H9 (cell line): ENCODE results near the gene VWA3A. TPM values are rescaled to one million over a fixed set of nuclear protein-coding genes. Genes with fewer than 3 reads are reported as not detected.
A peak's percentile ranks its signal among the peaks of the same experiment; 100 is the strongest.

Experiments used
- DNase-seq: peaks from one replicate; pipeline ENCODE4 v3.0.0-alpha.2; 2017
- H2AFZ ChIP-seq: one replicate; pipeline ENCODE4 v1.6.1; 2013; ENCODE audit warnings: mild to moderate bottlenecking, low read length, control low read depth, moderate library complexity
- H2AK5ac ChIP-seq: 2 replicates; pipeline ENCODE4 v1.6.1; 2013; ENCODE audit warnings: low read length, control low read depth, mixed read lengths; ENCODE audit not compliant: insufficient read length
- H2BK120ac ChIP-seq: one replicate; pipeline ENCODE4 v1.6.1; 2013; ENCODE audit warnings: low read depth, mild to moderate bottlenecking, low read length, control low read depth, inconsistent platforms; ENCODE audit not compliant: poor library complexity, severe bottlenecking
- H2BK12ac ChIP-seq: 2 replicates; pipeline ENCODE4 v1.6.1; 2013; ENCODE audit warnings: low read length, control low read depth, mixed read lengths, low read depth; ENCODE audit not compliant: insufficient read length
- H2BK15ac ChIP-seq: 2 replicates; pipeline ENCODE4 v1.6.1; 2013; ENCODE audit warnings: low read depth, low read length, control low read depth
- H2BK20ac ChIP-seq: one replicate; pipeline ENCODE4 v1.6.1; 2013; ENCODE audit warnings: low read depth, mild to moderate bottlenecking, low read length, control low read depth, inconsistent platforms; ENCODE audit not compliant: poor library complexity, severe bottlenecking
- H2BK5ac ChIP-seq: 2 replicates; pipeline ENCODE4 v1.6.1; 2013; ENCODE audit warnings: low read length, control low read depth, mixed read lengths; ENCODE audit not compliant: insufficient read length
- H3K14ac ChIP-seq: 2 replicates; pipeline ENCODE4 v1.6.1; 2013; ENCODE audit warnings: low read length, control low read depth; ENCODE audit not compliant: insufficient read depth
- H3K18ac ChIP-seq: 2 replicates; pipeline ENCODE4 v1.6.1; 2013; ENCODE audit warnings: low read depth, mild to moderate bottlenecking, mixed read lengths, low read length, control low read depth; ENCODE audit not compliant: insufficient read length
- H3K23ac ChIP-seq: 2 replicates; pipeline ENCODE4 v1.6.1; 2013; ENCODE audit warnings: low read length, control low read depth, mixed read lengths, low read depth; ENCODE audit not compliant: insufficient read length
- H3K23me2 ChIP-seq: 2 replicates; pipeline ENCODE4 v1.6.1; 2013; ENCODE audit warnings: low read depth, mild to moderate bottlenecking, mixed read lengths, low read length, control low read depth; ENCODE audit not compliant: insufficient read length, poor library complexity, severe bottlenecking
- H3K27ac ChIP-seq: 2 replicates; pipeline ENCODE4 v1.5.1; 2013; ENCODE audit warnings: low read length, control low read depth, mixed read lengths, low read depth; ENCODE audit not compliant: insufficient read length
- H3K27me3 ChIP-seq: 2 replicates; pipeline ENCODE4 v1.6.1; 2013; ENCODE audit warnings: low read length, control low read depth, inconsistent platforms; ENCODE audit not compliant: insufficient read depth
- H3K4ac ChIP-seq: 2 replicates; pipeline ENCODE4 v1.6.1; 2013; ENCODE audit warnings: low read depth, mild to moderate bottlenecking, control low read depth, inconsistent platforms, low read length, moderate library complexity
- H3K4me1 ChIP-seq: 2 replicates; pipeline ENCODE4 v1.6.1; 2013; ENCODE audit warnings: low read length, control low read depth, inconsistent platforms; ENCODE audit not compliant: insufficient read depth
- H3K4me2 ChIP-seq: 2 replicates; pipeline ENCODE4 v1.6.1; 2013; ENCODE audit warnings: low read length, control low read depth, mixed read lengths; ENCODE audit not compliant: insufficient read length, insufficient read depth
- H3K56ac ChIP-seq: 2 replicates; pipeline ENCODE4 v1.6.1; 2013; ENCODE audit warnings: low read depth, mild to moderate bottlenecking, mixed read lengths, low read length, control low read depth; ENCODE audit not compliant: insufficient read length
- H3K79me1 ChIP-seq: 2 replicates; pipeline ENCODE4 v1.6.1; 2013; ENCODE audit warnings: low read depth, mild to moderate bottlenecking, moderate library complexity, low read length, control low read depth, inconsistent platforms; ENCODE audit not compliant: insufficient read depth, poor library complexity, severe bottlenecking
- H3K79me2 ChIP-seq: 2 replicates; pipeline ENCODE4 v1.6.1; 2013; ENCODE audit warnings: low read length, control low read depth, inconsistent platforms; ENCODE audit not compliant: insufficient read depth
- H3K9ac ChIP-seq: 2 replicates; pipeline ENCODE4 v1.6.1; 2013; ENCODE audit warnings: low read length, control low read depth, mixed read lengths; ENCODE audit not compliant: insufficient read length; ENCODE audit errors: extremely low read depth
- H3K9me3 ChIP-seq: one replicate; pipeline ENCODE4 v1.6.1; 2013; ENCODE audit warnings: low read depth, low read length, inconsistent platforms; ENCODE audit not compliant: control insufficient read depth
- H3T11ph ChIP-seq: one replicate; pipeline ENCODE4 v1.6.1; 2013; ENCODE audit warnings: mild to moderate bottlenecking, low read length, control low read depth, inconsistent platforms
- H4K20me1 ChIP-seq: one replicate; pipeline ENCODE4 v1.6.1; 2013; ENCODE audit not compliant: control insufficient read depth, insufficient read length, insufficient read depth
- H4K5ac ChIP-seq: 2 replicates; pipeline ENCODE4 v1.6.1; 2013; ENCODE audit warnings: low read depth, mild to moderate bottlenecking, mixed read lengths, low read length, control low read depth; ENCODE audit not compliant: insufficient read length
- H4K8ac ChIP-seq: replicated peaks from 2 replicates; pipeline ENCODE4 v1.6.1; 2013; ENCODE audit warnings: low read length, control low read depth, mixed read lengths, low read depth; ENCODE audit not compliant: insufficient read length
- H4K91ac ChIP-seq: 2 replicates; pipeline ENCODE4 v1.6.1; 2013; ENCODE audit warnings: low read depth, mild to moderate bottlenecking, moderate library complexity, mixed read lengths, low read length, control low read depth; ENCODE audit not compliant: insufficient read length
- H3K27ac Mint-ChIP-seq, 3 experiments: 2 replicates in 2 of 3; 3 replicates in 1 of 3; pipeline ENCODE4 v1.8.0; 2020 to 2021; ENCODE audit warnings: mixed read lengths in 3 of 3, mild to moderate bottlenecking in 1 of 3, moderate library complexity in 1 of 3
- H3K27me3 Mint-ChIP-seq: 2 replicates; pipeline ENCODE4 v1.8.0; 2021; ENCODE audit warnings: low read depth, mild to moderate bottlenecking, moderate library complexity, mixed read lengths
- H3K36me3 Mint-ChIP-seq, 3 experiments: 2 replicates in 2 of 3; 3 replicates in 1 of 3; pipeline ENCODE4 v1.8.0; 2020 to 2021; ENCODE audit warnings: low read depth in 3 of 3, mixed read lengths in 3 of 3; ENCODE audit not compliant: insufficient read depth in 1 of 3
- H3K4me1 Mint-ChIP-seq, 2 experiments: 2 replicates each; pipeline ENCODE4 v1.8.0; 2020; ENCODE audit warnings: mixed read lengths in 2 of 2
- H3K4me3 Mint-ChIP-seq, 2 experiments: 2 replicates in 1 of 2; 3 replicates in 1 of 2; pipeline ENCODE4 v1.8.0; 2020 to 2021; ENCODE audit warnings: mild to moderate bottlenecking in 2 of 2, mixed read lengths in 2 of 2, moderate library complexity in 1 of 2
- H3K9me3 Mint-ChIP-seq, 2 experiments: 2 replicates in 1 of 2; 3 replicates in 1 of 2; pipeline ENCODE4 v1.8.0; 2020; ENCODE audit warnings: mild to moderate bottlenecking in 2 of 2, mixed read lengths in 2 of 2, moderate library complexity in 1 of 2
- total RNA-seq: library from RNA; stranded (reverse); gene quantifications from 2 replicates; pipeline ENCODE4 v1.2.1, GENCODE V29; 2021
- TF ChIP-seq, protein P1 (sequence below): fragments of 200-600 bp; sonication (generic); conservative IDR thresholded peaks from 3 replicates; pipeline ENCODE4 v1.8.0; 2021; ENCODE audit warnings: antibody characterized with exemption, mild to moderate bottlenecking

VWA3A gene
- total RNA-seq, 1 experiment from 2014 or later = not detected

DNA sequence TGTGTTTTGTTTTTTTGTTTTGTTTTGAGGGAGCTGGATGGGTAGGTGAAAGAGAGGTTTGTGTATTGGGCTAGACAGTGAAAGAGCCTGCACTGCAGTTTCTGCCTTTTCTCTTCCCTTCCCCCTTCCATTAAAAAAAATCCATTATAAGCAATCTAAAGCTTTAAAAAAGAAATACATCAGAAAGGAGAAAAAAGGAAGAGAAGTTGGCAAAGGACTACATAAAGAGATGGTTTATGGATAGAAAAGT lies 103.0 kb downstream of the VWA3A start:
- no peak overlapping the region for H2AK5ac ChIP-seq
- no peaks in the 10 kb centered on the region for H3K79me1 ChIP-seq
- H3K27me3 ChIP-seq = no peaks in the 10 kb centered on the region
- H3T11ph ChIP-seq = no peak overlapping the region
- H3K14ac ChIP-seq = no peak overlapping the region
- DNase-seq = no peak
- no peak overlapping the region for H4K91ac ChIP-seq
- Mint-ChIP-seq H3K27ac (no peak overlapping the region; a peak in 1 of 7 replicates), H3K36me3 (peaks cover 0 to 2% (median 0%) of the 10 kb centered on the region in 3 experiments; a peak in 1 of 7 replicates), H3K4me1 (peaks cover 22 to 23% of the 10 kb centered on the region in 2 experiments), H3K4me3 (peak overlapping the region; percentile 80 to 90), H3K27me3 (peaks cover 2% of the 10 kb centered on the region; the same call in 1 of the 2 replicates), H3K9me3 (peaks cover 3 to 4% of the 10 kb centered on the region in 2 experiments; a peak in 3 of 5 replicates)
- no peak overlapping the region for H3K4ac ChIP-seq
- no peak overlapping the region for H2BK12ac ChIP-seq
- H3K18ac ChIP-seq = no peak overlapping the region
- no peak overlapping the region for H3K27ac ChIP-seq
- H4K8ac ChIP-seq = no peak overlapping the region
- H2BK15ac ChIP-seq = no peak overlapping the region
- H2AFZ ChIP-seq = no peak overlapping the region
- H2BK5ac ChIP-seq = no peak overlapping the region
- TF ChIP-seq, protein P1, sequence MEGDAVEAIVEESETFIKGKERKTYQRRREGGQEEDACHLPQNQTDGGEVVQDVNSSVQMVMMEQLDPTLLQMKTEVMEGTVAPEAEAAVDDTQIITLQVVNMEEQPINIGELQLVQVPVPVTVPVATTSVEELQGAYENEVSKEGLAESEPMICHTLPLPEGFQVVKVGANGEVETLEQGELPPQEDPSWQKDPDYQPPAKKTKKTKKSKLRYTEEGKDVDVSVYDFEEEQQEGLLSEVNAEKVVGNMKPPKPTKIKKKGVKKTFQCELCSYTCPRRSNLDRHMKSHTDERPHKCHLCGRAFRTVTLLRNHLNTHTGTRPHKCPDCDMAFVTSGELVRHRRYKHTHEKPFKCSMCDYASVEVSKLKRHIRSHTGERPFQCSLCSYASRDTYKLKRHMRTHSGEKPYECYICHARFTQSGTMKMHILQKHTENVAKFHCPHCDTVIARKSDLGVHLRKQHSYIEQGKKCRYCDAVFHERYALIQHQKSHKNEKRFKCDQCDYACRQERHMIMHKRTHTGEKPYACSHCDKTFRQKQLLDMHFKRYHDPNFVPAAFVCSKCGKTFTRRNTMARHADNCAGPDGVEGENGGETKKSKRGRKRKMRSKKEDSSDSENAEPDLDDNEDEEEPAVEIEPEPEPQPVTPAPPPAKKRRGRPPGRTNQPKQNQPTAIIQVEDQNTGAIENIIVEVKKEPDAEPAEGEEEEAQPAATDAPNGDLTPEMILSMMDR = no peak
- H2BK120ac ChIP-seq = no peak overlapping the region
- peak overlapping the region; percentile 53 for H3K4me2 ChIP-seq
- no peak overlapping the region for H4K5ac ChIP-seq
- no peaks in the 10 kb centered on the region for H3K9me3 ChIP-seq
- no peaks in the 10 kb centered on the region for H4K20me1 ChIP-seq
- H3K23me2 ChIP-seq = peaks cover 3% of the 10 kb centered on the region
- H3K9ac ChIP-seq = no peak overlapping the region
- H3K56ac ChIP-seq = no peak overlapping the region
- H3K23ac ChIP-seq = no peak overlapping the region
- no peaks in the 10 kb centered on the region; the same call in 1 of the 2 replicates for H3K4me1 ChIP-seq
- H2BK20ac ChIP-seq = no peak overlapping the region
- no peaks in the 10 kb centered on the region for H3K79me2 ChIP-seq
